Measurements from ENCODE around the gene KLHL26.
A peak's percentile ranks its signal among the peaks of the same experiment; 100 is the strongest.
"Not testable (repeated sequence)": the region's sequence is repeated elsewhere in the genome, so short reads cannot be mapped to it uniquely, and the experiment has no call there.

The KLHL26 gene

GRCh38 chr19:18666317-18666716, 29.5 kb downstream of the KLHL26 start:
- no peak for DNase-seq (ENCODE audit: low read depth)

DNA sequence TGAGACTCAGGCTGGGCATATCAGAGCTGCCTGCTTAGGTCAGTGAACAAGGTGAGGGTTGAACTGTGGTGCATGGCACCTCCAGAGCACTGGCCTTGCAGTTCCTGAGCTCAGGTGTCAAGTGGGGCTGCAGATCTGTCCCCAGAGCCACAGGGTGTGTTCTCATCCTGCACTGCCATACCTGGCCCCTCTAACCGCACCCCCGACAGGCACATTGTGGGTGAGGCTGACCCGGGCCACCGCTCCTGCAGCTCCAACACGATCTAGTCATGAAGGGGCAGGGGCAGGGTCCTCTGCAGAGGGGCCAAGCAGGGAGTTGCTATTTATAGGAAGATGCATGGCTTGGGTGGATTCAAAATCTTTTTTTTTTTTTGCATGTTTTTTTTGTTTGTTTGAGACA, 30.0 kb downstream of the KLHL26 start:
- DNase-seq (ENCODE audit: low read depth) = no peak

DNA sequence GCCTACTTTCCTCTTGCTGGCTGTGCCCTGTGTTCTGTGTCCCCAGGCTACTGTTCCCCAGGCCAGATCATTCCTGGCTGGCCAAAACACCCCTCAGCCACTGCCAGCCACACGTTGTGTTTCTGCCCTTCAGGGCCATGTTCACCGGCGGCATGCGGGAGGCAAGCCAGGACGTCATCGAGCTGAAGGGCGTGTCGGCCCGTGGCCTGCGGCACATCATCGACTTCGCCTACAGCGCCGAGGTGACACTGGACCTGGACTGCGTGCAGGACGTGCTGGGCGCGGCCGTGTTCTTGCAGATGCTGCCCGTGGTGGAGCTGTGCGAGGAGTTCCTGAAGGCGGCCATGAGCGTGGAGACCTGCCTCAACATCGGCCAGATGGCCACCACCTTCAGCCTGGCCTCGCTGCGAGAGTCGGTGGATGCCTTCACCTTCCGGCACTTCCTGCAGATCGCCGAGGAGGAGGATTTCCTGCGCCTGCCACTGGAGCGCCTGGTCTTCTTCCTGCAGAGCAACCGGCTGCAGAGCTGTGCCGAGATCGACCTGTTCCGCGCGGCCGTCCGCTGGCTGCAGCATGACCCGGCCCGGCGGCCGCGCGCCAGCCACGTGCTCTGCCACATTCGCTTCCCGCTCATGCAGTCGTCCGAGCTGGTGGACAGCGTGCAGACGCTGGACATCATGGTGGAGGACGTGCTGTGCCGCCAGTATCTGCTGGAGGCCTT, 30.9 kb downstream of the KLHL26 start:
- no peak for DNase-seq (ENCODE audit: low read depth)

DNA sequence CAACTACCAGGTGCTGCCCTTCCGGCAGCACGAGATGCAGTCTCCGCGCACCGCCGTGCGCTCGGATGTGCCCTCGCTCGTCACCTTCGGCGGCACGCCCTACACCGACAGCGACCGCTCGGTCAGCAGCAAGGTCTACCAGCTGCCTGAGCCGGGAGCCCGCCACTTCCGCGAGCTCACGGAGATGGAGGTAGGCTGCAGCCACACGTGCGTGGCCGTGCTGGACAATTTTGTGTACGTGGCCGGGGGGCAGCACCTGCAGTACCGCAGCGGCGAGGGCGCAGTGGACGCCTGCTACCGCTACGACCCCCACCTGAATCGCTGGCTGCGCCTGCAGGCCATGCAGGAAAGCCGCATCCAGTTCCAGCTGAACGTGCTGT, 31.4 kb downstream of the KLHL26 start:
- no peak for DNase-seq (ENCODE audit: low read depth)

- no peak for DNase-seq (ENCODE audit: low read depth)
Measured at GRCh38 chr19:18668744-18669523, 32.1 kb downstream of the KLHL26 start.

DNA sequence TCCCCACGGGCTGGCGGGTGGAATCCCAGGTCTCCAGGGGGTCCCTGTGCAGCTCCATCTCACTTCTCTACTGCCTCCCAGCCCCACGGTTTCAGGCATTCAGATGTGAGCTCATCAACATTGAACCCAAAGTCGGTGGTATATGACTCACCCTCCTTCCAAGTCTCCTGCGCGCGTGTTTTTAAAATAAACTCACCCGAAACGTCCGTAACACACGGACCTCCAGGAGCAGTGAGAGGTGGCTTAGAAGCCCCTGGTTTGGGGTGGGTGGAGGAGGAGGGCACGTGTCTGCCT, 32.6 kb downstream of the KLHL26 start:
- DNase-seq (ENCODE audit: low read depth) = no peak

DNA sequence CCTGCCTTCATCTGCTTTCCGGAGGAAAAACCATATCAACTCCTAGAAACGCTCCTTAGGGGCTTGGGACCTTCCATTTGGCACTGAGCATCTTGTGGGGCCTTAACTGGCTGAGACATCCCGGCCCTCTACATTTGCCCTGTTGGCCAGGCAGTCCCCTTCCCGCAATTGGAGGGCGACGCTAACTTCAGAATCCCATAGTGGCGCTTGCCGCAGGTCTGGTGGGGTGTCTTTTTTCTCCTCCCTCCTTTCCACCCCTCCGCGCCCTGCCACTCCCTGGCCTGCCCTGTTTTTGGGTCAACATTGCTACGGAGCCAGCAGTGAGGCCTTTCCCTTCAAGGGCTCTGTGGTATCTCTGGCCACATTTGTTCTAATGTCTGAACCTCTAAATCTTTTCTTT, 33.1 kb downstream of the KLHL26 start:
- DNase-seq (ENCODE audit: low read depth) = no peak

DNA sequence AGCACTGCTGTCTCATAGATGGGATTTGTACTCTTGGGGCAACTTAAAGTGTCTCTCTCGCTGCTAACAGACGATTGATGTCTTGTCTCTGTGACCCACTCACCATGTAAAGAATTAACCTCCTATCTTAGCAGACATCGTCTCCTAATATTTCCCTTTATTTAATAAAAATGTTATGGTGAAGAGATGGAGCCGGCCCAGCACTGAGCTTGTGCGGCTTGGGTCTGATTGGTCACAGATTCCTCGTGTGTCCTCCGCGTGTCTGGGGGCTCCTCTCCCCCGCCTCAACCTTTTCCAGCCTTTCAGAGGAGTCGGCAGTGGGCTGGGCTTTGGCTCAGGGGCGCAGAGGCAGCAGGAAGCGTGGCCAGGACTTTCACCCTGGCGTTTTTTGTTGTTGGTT, 33.5 kb downstream of the KLHL26 start:
- DNase-seq (ENCODE audit: low read depth) = no peak

- DNase-seq (ENCODE audit: low read depth) = no peak
Measured at GRCh38 chr19:18671303-18672043, 34.6 kb downstream of the KLHL26 start.

DNA sequence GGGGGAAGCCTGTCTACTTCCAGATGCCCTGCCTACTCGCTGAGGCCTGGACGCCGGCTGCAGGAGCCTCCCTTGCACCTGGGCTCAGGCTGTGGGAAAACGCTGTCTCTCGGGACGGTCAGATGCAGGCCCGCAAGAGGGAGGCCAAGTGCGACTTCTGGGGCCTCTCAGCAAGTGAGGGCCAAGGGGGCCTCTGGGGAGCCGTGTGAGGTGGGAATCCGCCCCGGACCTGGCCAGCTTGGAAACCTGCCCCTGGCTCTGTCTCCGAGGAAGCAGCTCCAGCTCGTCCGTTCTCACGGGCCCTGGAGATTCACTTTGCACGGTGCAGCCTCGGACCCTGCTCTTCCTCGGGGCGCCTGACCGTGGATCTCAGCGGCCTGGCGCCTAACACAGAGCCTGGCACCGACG, 35.2 kb downstream of the KLHL26 start:
- DNase-seq (ENCODE audit: low read depth) = no peak

- DNase-seq (ENCODE audit: low read depth) = peak; percentile 72
Measured at GRCh38 chr19:18672606-18673337, 35.9 kb downstream of the KLHL26 start.

GRCh38 chr19:18674616-18675015, 37.8 kb downstream of the KLHL26 start:
- no peak for DNase-seq (ENCODE audit: low read depth)

DNA sequence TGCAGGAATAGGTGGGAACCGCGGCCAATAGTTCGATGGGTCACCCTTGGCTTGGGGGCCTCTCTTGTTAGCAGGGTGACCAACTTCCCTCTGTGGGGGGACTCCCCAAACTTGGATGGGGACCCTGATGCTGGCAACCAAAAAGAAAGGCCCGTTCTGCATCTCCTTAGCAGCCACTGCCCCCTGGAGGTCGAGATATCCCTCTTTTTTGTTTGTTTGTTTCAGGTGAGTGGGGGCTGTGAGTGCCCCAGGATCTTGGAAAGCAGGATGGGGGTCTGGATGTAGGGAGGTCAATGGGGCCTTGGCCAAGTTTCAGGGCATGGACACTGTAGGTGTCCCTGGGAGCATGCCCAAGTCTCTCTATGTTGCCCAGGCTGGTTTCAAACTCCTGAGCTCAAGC, 39.0 kb downstream of the KLHL26 start:
- no peak for DNase-seq (ENCODE audit: low read depth)

DNA sequence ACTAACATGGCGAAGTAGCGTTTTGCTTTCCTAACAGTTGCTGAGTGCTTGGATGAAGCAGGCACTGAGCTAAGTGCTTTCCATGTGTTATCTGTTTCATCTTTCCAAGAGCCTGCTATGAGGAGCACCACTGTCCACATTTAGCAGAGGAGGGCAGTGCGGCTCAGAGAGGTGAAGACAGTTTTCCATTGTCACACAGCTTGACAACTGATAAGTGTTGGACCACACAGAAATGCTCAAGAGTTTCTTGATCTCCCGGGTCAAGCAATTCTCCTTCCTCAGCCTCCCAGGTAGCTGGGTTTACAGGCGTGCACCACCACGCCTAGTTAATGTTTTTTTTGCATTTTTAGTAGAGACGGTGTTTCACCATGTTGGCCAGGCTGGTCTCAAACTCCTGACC, 39.9 kb downstream of the KLHL26 start:
- no peak for DNase-seq (ENCODE audit: low read depth)

GRCh38 chr19:18677156-18677555, 40.3 kb downstream of the KLHL26 start:
- no peak for DNase-seq (ENCODE audit: low read depth)

- not testable (repeated sequence) for DNase-seq (ENCODE audit: low read depth)
Measured at GRCh38 chr19:18680148-18680547, 43.3 kb downstream of the KLHL26 start.

DNA sequence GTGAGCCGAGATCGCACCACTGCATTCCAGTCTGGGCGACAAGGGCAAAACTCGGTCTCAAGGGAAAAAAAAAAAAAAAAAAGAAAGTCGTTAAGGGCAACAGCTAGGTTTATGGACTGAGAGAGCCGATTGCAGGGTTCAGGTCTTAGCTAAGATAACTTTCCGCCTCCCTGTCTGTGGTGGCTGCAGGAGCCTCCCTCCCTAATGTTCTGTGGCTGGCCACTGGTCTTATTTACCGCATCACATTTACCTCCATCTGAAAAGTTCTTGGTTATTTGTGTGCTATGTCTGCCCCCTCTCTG, 45.9 kb downstream of the KLHL26 start:
- DNase-seq (ENCODE audit: low read depth) = no peak

- peak; percentile 80 for DNase-seq (ENCODE audit: low read depth)
Measured at GRCh38 chr19:18683109-18683957, 46.5 kb downstream of the KLHL26 start, which contains the start of gene CRTC1. CRTC1 (plus strand) TSS chr19:18683680; CDS start chr19:18683703, 23 bp downstream.

DNA sequence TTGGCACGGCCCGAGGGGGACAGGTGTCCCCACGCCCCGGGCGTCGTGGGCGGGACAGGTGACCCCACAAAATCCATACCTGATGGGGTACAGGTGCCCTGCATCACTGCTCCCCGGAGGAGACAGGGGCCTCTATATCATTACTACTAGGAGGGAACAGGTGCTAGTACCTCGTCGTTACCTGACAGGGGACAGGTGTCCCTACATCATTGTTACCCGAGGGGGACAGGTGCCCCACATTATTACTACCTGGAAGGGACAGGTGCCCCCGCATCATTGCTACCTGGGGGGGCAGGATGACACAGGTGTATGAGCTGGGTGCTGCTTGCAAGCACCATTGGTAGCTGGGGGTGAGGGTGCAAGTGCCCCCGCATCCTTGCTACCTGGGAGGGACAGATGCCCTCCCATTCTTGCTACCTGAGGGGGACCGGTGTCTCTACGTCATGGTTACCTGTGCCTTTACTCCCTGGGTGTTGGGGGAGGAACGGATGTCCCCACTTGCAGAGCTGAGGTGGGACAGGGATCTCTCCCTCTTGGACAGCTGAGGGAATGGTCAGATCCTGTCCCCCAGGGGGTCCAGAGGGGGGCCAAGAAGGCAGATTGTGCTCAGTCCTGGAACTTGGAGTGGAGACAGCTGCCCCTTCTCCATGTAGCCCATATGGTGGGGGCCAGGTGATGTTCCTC, 47.3 kb downstream of the KLHL26 start:
- no peak for DNase-seq (ENCODE audit: low read depth)

- no peak for DNase-seq (ENCODE audit: low read depth)
Measured at GRCh38 chr19:18684642-18684993, 47.8 kb downstream of the KLHL26 start.

- DNase-seq (ENCODE audit: low read depth) = no peak
Measured at GRCh38 chr19:18685597-18686190, 48.9 kb downstream of the KLHL26 start.
